ENCODE data around the gene AGRN. TPM values are rescaled to one million over a fixed set of nuclear protein-coding genes. Genes with fewer than 3 reads are reported as not detected.

AGRN gene
- total and polyA plus RNA-seq, 2 of the 4 experiments (the other 2 are of a cell fraction), result 8.1 to 115 TPM

DNA sequence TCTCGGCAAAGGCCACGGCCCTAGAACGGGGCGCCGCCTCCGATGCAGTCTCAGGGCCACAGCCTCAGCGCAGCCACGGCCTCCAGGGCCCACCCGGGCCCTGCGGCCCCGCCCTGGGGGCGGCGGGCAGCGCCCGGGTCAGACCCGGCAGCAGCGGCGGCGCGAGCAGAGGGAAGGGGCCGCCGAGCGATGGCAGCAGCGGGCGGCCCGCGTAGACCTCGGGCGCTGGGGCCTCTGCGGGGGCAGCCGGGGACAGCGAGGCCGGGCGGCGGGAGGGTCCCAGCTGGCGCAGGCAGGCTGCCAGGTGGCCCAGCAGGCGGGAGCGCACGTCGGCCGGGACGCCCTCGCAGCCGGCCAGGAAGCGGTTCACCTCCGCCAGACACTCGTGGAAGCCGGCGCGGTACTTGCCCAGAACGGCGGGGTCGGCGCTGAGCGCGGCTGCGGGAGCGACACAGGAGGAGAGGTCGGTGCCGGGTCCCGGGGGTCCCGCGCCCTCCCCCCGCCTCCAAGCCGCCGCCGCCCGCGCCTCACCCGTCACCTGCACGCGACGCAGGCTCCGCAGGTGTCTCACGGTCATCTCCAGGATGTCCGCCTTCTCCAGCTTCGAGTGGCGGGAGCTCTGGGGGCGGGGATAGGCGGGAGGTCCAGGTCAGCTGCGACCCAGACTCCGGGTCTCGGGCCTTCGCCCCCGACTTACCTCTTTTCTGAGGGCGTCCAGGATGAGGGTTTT lies 20.8 kb upstream of the AGRN start:
- Histone ChIP-seq H2AK9ac (replicated peaks; ENCODE audit: low read depth, low read length, poor library complexity) (peak overlapping the region; percentile 91), H3K4me2 (ENCODE audit: low read depth, low read length) (peak overlapping the region; percentile 86), H3K9me1 (ENCODE audit: insufficient read depth, low read length) (no peaks in the 10 kb centered on the region), H3K4me3 (ENCODE audit: insufficient read depth, low read depth, low read length) (peak overlapping the region; percentile 59), H3K27me3 (ENCODE audit: control insufficient read depth, insufficient read depth, low read length) (no peaks in the 10 kb centered on the region), H2BK5ac (ENCODE audit: low read depth, low read length, poor library complexity, severe bottlenecking) (no peak overlapping the region), H2BK15ac (ENCODE audit: low read depth, low read length) (no peak overlapping the region), H3K4ac (ENCODE audit: low read depth, low read length) (peak overlapping the region; percentile 72), H3K9ac (ENCODE audit: low read depth, low read length) (peak overlapping the region; percentile 71), H3K14ac (replicated peaks; ENCODE audit: low read depth, low read length) (peak overlapping the region; percentile 63; the same call in 1 of the 2 replicates), H3K18ac (ENCODE audit: low read depth, low read length) (0 out of 2 replicates have a peak overlapping the region, but pooled peaks have one; percentile 32), H4K8ac (ENCODE audit: low read depth in 2 of 2, low read length in 2 of 2) (peak overlapping the region in 1 of 2 experiments; percentile 42; a peak in 1 of 4 replicates), H3K36me3 (ENCODE audit: control insufficient read depth, insufficient read depth, low read length) (no peaks in the 10 kb centered on the region), H2AFZ (replicated peaks; ENCODE audit: low read length, poor library complexity) (peak overlapping the region; percentile 89), H2BK120ac (ENCODE audit: low read depth, low read length) (no peak overlapping the region), H4K5ac (ENCODE audit: low read depth, low read length) (no peak overlapping the region), H3K4me1 (ENCODE audit: control insufficient read depth, insufficient read depth, low read length) (peaks cover 4% of the 10 kb centered on the region; the same call in 1 of the 2 replicates), H4K91ac (ENCODE audit: insufficient read depth, low read depth, low read length) (no peak overlapping the region; the same call in 1 of the 2 replicates), H3K23ac (ENCODE audit: low read depth, low read length) (peak overlapping the region; percentile 85), H3K27ac (ENCODE audit: insufficient read depth, low read length) (peak overlapping the region; percentile 59; the same call in 1 of the 2 replicates), H2BK20ac (ENCODE audit: low read depth, low read length) (no peak overlapping the region), H3K56ac (ENCODE audit: extremely low read depth, insufficient read depth, low read length) (no peak overlapping the region), H2AK5ac (ENCODE audit: low read depth, low read length) (peak overlapping the region; percentile 85), H4K20me1 (ENCODE audit: insufficient read depth, low read length) (peaks cover 9% of the 10 kb centered on the region; the same call in 1 of the 2 replicates), H3K79me1 (ENCODE audit: low read depth in 1 of 2, low read length in 2 of 2) (peaks cover 9 to 35% of the 10 kb centered on the region in 2 experiments; a peak in 3 of 4 replicates), H3K9me3 (ENCODE audit: control insufficient read depth, insufficient read depth, low read length) (no peaks in the 10 kb centered on the region)
- in situ Hi-C loops (cut with MboI; ENCODE audit: low sequenced_read_pairs) (no loop called here), intact Hi-C loops (cut with micrococcal nuclease) (no loop called here), dilution Hi-C loops (cut with HindIII; ENCODE audit: low sequenced_read_pairs, unreplicated experiment) (no loop called here)
- BruUV-seq (replicated peaks), result no TSS peak
- CTCF ChIA-PET, result interaction anchor here (0.7 to 0.8 kb wide), 2 partner anchors 14 to 15 kb away, joined by 4 read pairs; no protein-coding TSS in a partner anchor
- POLR2A ChIA-PET (ENCODE audit: unreplicated experiment), result interaction anchor here (0.6 kb wide), 1 partner anchor 33 kb away, joined by 3 read pairs; no protein-coding TSS in a partner anchor
- DNase-seq (peak; percentile 21), ATAC-seq (ENCODE audit: low read depth) (peak; percentile 2; the same call in 1 of the 2 replicates)
- WGBS, 2 experiments (ENCODE audit: extremely low coverage in 2 of 2, insufficient read length in 1 of 2), result 1% methylated on average over 27 of the region's 86 CpGs; no CpG with 5 or more reads in 1 of the 2 experiments
- peak; percentile 32; the same call in 1 of the 2 replicates for TF ChIP-seq BHLHE40 (IDR thresholded peaks at IDR 0.05; ENCODE audit: low read depth, low read length)
- TF ChIP-seq MXI1 (IDR thresholded peaks at IDR 0.05; ENCODE audit: borderline replicate concordance, low read depth, low read length), result no peak
- TF ChIP-seq RAD21 (IDR thresholded peaks at IDR 0.05; ENCODE audit: low read length), result no peak
- TF ChIP-seq SMC3 (IDR thresholded peaks at IDR 0.05; ENCODE audit: low read depth, low read length), result no peak
- 0 out of 2 replicates have a peak, but pooled peaks have one; percentile 2 for TF ChIP-seq POLR2A (IDR thresholded peaks at IDR 0.05; ENCODE audit: low read depth, low read length)
- no peak for TF ChIP-seq FOS (IDR thresholded peaks at IDR 0.05; ENCODE audit: low read depth, low read length)
- peak; percentile 20; the same call in 1 of the 2 replicates for TF ChIP-seq MAZ (IDR thresholded peaks at IDR 0.05; ENCODE audit: borderline replicate concordance, low read depth, low read length)
- TF ChIP-seq, protein P1, sequence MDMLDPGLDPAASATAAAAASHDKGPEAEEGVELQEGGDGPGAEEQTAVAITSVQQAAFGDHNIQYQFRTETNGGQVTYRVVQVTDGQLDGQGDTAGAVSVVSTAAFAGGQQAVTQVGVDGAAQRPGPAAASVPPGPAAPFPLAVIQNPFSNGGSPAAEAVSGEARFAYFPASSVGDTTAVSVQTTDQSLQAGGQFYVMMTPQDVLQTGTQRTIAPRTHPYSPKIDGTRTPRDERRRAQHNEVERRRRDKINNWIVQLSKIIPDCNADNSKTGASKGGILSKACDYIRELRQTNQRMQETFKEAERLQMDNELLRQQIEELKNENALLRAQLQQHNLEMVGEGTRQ (IDR thresholded peaks at IDR 0.05; ENCODE audit: low read depth, low read length), result no peak
- no peak for TF ChIP-seq RCOR1 (IDR thresholded peaks at IDR 0.05; ENCODE audit: insufficient replicate concordance, low read length)
- TF ChIP-seq, protein P2, sequence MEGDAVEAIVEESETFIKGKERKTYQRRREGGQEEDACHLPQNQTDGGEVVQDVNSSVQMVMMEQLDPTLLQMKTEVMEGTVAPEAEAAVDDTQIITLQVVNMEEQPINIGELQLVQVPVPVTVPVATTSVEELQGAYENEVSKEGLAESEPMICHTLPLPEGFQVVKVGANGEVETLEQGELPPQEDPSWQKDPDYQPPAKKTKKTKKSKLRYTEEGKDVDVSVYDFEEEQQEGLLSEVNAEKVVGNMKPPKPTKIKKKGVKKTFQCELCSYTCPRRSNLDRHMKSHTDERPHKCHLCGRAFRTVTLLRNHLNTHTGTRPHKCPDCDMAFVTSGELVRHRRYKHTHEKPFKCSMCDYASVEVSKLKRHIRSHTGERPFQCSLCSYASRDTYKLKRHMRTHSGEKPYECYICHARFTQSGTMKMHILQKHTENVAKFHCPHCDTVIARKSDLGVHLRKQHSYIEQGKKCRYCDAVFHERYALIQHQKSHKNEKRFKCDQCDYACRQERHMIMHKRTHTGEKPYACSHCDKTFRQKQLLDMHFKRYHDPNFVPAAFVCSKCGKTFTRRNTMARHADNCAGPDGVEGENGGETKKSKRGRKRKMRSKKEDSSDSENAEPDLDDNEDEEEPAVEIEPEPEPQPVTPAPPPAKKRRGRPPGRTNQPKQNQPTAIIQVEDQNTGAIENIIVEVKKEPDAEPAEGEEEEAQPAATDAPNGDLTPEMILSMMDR (conservative IDR thresholded peaks at IDR 0.05; ENCODE audit: low read depth, low read length), result peak; percentile 23; the same call in 1 of the 2 replicates
- TF ChIP-seq CHD1 (IDR thresholded peaks at IDR 0.05; ENCODE audit: low read depth, low read length), result peak; percentile 76; the same call in 1 of the 2 replicates

Data from IMR-90 (cell line).